ENCODE measurements around the gene CTSE.

DNA sequence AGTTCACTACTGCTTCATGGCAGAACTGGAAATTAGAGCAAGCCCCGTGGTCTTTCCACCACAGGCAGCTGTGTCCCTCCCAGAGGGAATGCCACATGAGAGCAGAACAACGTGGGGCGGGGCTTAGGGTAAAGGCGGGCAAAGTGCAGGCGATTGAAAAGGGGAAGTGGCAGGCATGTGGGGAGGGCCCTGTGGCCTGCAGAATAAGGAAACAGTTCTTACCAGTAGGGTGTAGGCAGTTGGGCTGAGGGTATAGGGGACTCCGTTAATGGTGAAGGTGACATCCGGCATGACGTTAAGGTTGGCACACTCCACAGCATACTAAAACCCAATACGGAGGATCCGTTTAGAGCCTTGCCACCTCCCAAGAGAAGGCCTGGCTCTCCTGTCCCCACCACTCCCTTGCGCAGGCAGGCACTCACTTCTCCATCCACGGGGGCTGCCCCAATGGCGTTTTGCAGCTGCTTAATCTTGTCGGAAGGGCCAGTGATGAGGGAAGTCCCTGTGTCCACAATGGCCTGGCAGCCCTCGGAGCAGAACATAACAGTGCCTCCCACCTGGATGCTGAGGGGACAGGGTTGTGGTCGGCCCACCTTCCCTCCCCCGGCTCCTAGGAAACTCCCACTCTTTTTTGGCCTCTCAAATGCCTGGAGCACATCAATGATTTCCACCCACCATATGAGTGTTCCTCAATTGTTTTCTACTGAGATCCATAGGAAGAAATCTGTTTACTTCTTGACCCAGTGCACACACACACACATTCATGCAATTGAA lies 11.4 kb downstream of the CTSE start:
- TF ChIP-seq ZNF207 (IDR thresholded peaks at IDR 0.05; ENCODE audit: borderline replicate concordance) (no peak), ZNF777 (CRISPR knock-in tag; IDR thresholded peaks at IDR 0.05) (no peak), PREB (CRISPR knock-in tag; IDR thresholded peaks at IDR 0.05) (no peak), SETDB1 (CRISPR knock-in tag; IDR thresholded peaks at IDR 0.05; ENCODE audit: borderline replicate concordance) (no peak), TBX2 (CRISPR knock-in tag; IDR thresholded peaks at IDR 0.05; ENCODE audit: borderline replicate concordance) (no peak), ZNF615 (CRISPR knock-in tag; IDR thresholded peaks at IDR 0.05; ENCODE audit: borderline replicate concordance) (no peak), CTCF (CRISPR knock-in tag; IDR thresholded peaks at IDR 0.05) (no peak), ZNF367 (CRISPR knock-in tag; IDR thresholded peaks at IDR 0.05; ENCODE audit: borderline replicate concordance) (no peak), SMC3 (IDR thresholded peaks at IDR 0.05; ENCODE audit: low read length) (no peak), RELA (CRISPR knock-in tag; IDR thresholded peaks at IDR 0.05) (no peak), HDAC6 (IDR thresholded peaks at IDR 0.05; ENCODE audit: low read depth, low read length) (no peak), POLR2AphosphoS5 (IDR thresholded peaks at IDR 0.05; ENCODE audit: low read depth, low read length) (no peak), TCF12 (IDR thresholded peaks at IDR 0.05) (no peak), TCF12 (CRISPR knock-in tag; IDR thresholded peaks at IDR 0.05) (no peak)

Data from HepG2 (cell line).